ENCODE results near the gene ATP2A3. TPM values are rescaled to one million over a fixed set of nuclear protein-coding genes. Genes with fewer than 3 reads are reported as not detected.

The ATP2A3 gene
- 100 to 1,000 TPM; 108 to 109 TPM for total RNA-seq

- Mint-ChIP-seq H3K27me3 (ENCODE audit: low read depth) (no peaks in the 10 kb centered on the region), H3K4me1 (ENCODE audit: low read depth) (peaks cover 54% of the 10 kb centered on the region), H3K4me3 (peak within 1 kb of the TSS; percentile 86 to 91), H3K27ac (peak within 1 kb of the TSS; percentile 75), H3K36me3 (ENCODE audit: insufficient read depth in 2 of 2) (peaks cover 0 to 1% of the 10 kb centered on the region in 2 donors), H3K9me3 (no peaks in the 10 kb centered on the region)
- DNase-seq (peak; percentile 67 to 80), ATAC-seq (replicated peaks in 1 of 2) (peak; percentile 80 to 87)
Observed at GRCh38 chr17:3964203-3965117, at the start of gene ATP2A3. Gene ATP2A3, minus strand, starts transcription at chr17:3964437. Its CDS starts 146 bp downstream, at chr17:3964291.

- ATAC-seq (replicated peaks in 1 of 2) (no peak), DNase-seq (no peak)
- H3K36me3 Mint-ChIP-seq (ENCODE audit: insufficient read depth in 2 of 2) = peaks cover 7 to 8% of the 10 kb centered on the region in 2 donors
- no peak overlapping the region for H3K4me3 Mint-ChIP-seq
- no peaks in the 10 kb centered on the region for H3K4me1 Mint-ChIP-seq (ENCODE audit: low read depth)
- no peaks in the 10 kb centered on the region for H3K27me3 Mint-ChIP-seq (ENCODE audit: low read depth)
- H3K9me3 Mint-ChIP-seq = no peaks in the 10 kb centered on the region
- H3K27ac Mint-ChIP-seq = no peak overlapping the region
Observed at GRCh38 chr17:4010754-4011153, 46.5 kb upstream of the ATP2A3 start.

GRCh38 chr17:4009186-4009785, 45.0 kb upstream of the ATP2A3 start:
- H3K27me3 Mint-ChIP-seq (ENCODE audit: low read depth) = no peaks in the 10 kb centered on the region
- DNase-seq (no peak), ATAC-seq (replicated peaks in 1 of 2) (no peak)
- H3K4me1 Mint-ChIP-seq (ENCODE audit: low read depth) = peaks cover 6% of the 10 kb centered on the region
- H3K27ac Mint-ChIP-seq = no peak overlapping the region
- peaks cover 3 to 6% of the 10 kb centered on the region in 2 donors for H3K36me3 Mint-ChIP-seq (ENCODE audit: insufficient read depth in 2 of 2)
- H3K9me3 Mint-ChIP-seq = no peaks in the 10 kb centered on the region
- H3K4me3 Mint-ChIP-seq = no peak overlapping the region

GRCh38 chr17:4008441-4009185, 44.4 kb upstream of the ATP2A3 start:
- Mint-ChIP-seq H3K9me3 (no peaks in the 10 kb centered on the region), H3K27ac (no peak overlapping the region), H3K27me3 (ENCODE audit: low read depth) (no peaks in the 10 kb centered on the region), H3K4me3 (no peak overlapping the region), H3K36me3 (ENCODE audit: insufficient read depth in 2 of 2) (peaks cover 3 to 5% of the 10 kb centered on the region in 2 donors), H3K4me1 (ENCODE audit: low read depth) (peaks cover 6% of the 10 kb centered on the region)
- DNase-seq = no peak
- ATAC-seq (replicated peaks in 1 of 2) = no peak

GRCh38 chr17:4008082-4008435, 43.8 kb upstream of the ATP2A3 start:
- DNase-seq = no peak
- peaks cover 6% of the 10 kb centered on the region for H3K4me1 Mint-ChIP-seq (ENCODE audit: low read depth)
- no peak overlapping the region for H3K27ac Mint-ChIP-seq
- no peak overlapping the region for H3K4me3 Mint-ChIP-seq
- H3K27me3 Mint-ChIP-seq (ENCODE audit: low read depth) = no peaks in the 10 kb centered on the region
- no peak for ATAC-seq (replicated peaks in 1 of 2)
- no peaks in the 10 kb centered on the region for H3K9me3 Mint-ChIP-seq
- H3K36me3 Mint-ChIP-seq (ENCODE audit: insufficient read depth in 2 of 2) = peaks cover 3 to 5% of the 10 kb centered on the region in 2 donors

GRCh38 chr17:4007346-4008081, 43.3 kb upstream of the ATP2A3 start:
- DNase-seq = no peak

GRCh38 chr17:4006745-4007211, 42.5 kb upstream of the ATP2A3 start:
- no peak overlapping the region for H3K27ac Mint-ChIP-seq
- H3K9me3 Mint-ChIP-seq = no peaks in the 10 kb centered on the region
- H3K27me3 Mint-ChIP-seq (ENCODE audit: low read depth) = no peaks in the 10 kb centered on the region
- H3K4me1 Mint-ChIP-seq (ENCODE audit: low read depth) = peaks cover 6% of the 10 kb centered on the region
- H3K36me3 Mint-ChIP-seq (ENCODE audit: insufficient read depth in 2 of 2) = peaks cover 1 to 2% of the 10 kb centered on the region in 2 donors
- H3K4me3 Mint-ChIP-seq = no peak overlapping the region
- no peak for ATAC-seq (replicated peaks in 1 of 2)
- DNase-seq = no peak

More at GRCh38 chr17:4007346-4008081, 43.3 kb upstream of the ATP2A3 start:
- Mint-ChIP-seq H3K4me1 (ENCODE audit: low read depth) (peaks cover 6% of the 10 kb centered on the region), H3K36me3 (ENCODE audit: insufficient read depth in 2 of 2) (peaks cover 3 to 4% of the 10 kb centered on the region in 2 donors), H3K9me3 (no peaks in the 10 kb centered on the region), H3K4me3 (no peak overlapping the region), H3K27me3 (ENCODE audit: low read depth) (no peaks in the 10 kb centered on the region), H3K27ac (no peak overlapping the region)
- no peak for ATAC-seq (replicated peaks in 1 of 2)

GRCh38 chr17:4006165-4006589, 41.9 kb upstream of the ATP2A3 start:
- ATAC-seq (replicated peaks in 1 of 2) (no peak), DNase-seq (no peak)
- H3K27me3 Mint-ChIP-seq (ENCODE audit: low read depth) = no peaks in the 10 kb centered on the region
- peaks cover 1 to 2% of the 10 kb centered on the region in 2 donors for H3K36me3 Mint-ChIP-seq (ENCODE audit: insufficient read depth in 2 of 2)
- H3K27ac Mint-ChIP-seq = no peak overlapping the region
- no peak overlapping the region for H3K4me3 Mint-ChIP-seq
- peaks cover 6% of the 10 kb centered on the region for H3K4me1 Mint-ChIP-seq (ENCODE audit: low read depth)
- no peaks in the 10 kb centered on the region for H3K9me3 Mint-ChIP-seq

GRCh38 chr17:4005296-4006164, 41.3 kb upstream of the ATP2A3 start:
- peaks cover 1 to 2% of the 10 kb centered on the region in 2 donors for H3K36me3 Mint-ChIP-seq (ENCODE audit: insufficient read depth in 2 of 2)
- H3K27ac Mint-ChIP-seq = no peak overlapping the region
- H3K4me1 Mint-ChIP-seq (ENCODE audit: low read depth) = peaks cover 6% of the 10 kb centered on the region
- DNase-seq = no peak
- H3K27me3 Mint-ChIP-seq (ENCODE audit: low read depth) = no peaks in the 10 kb centered on the region
- no peaks in the 10 kb centered on the region for H3K9me3 Mint-ChIP-seq
- H3K4me3 Mint-ChIP-seq = no peak overlapping the region
- ATAC-seq (replicated peaks in 1 of 2) = no peak

GRCh38 chr17:4004517-4005295, 40.5 kb upstream of the ATP2A3 start:
- H3K9me3 Mint-ChIP-seq = no peaks in the 10 kb centered on the region
- H3K27me3 Mint-ChIP-seq (ENCODE audit: low read depth) = no peaks in the 10 kb centered on the region
- peaks cover under 1% of the 10 kb centered on the region in 2 donors for H3K36me3 Mint-ChIP-seq (ENCODE audit: insufficient read depth in 2 of 2)
- H3K27ac Mint-ChIP-seq = no peak overlapping the region
- peak; percentile 70 to 77 for ATAC-seq (replicated peaks in 1 of 2)
- H3K4me1 Mint-ChIP-seq (ENCODE audit: low read depth) = peaks cover 6% of the 10 kb centered on the region
- DNase-seq = peak; percentile 55 to 76
- H3K4me3 Mint-ChIP-seq = no peak overlapping the region
